ENCODE data around the gene JPH4.
"Not testable (repeated sequence)": the region's sequence is repeated elsewhere in the genome, so short reads cannot be mapped to it uniquely, and the experiment has no call there.

DNA sequence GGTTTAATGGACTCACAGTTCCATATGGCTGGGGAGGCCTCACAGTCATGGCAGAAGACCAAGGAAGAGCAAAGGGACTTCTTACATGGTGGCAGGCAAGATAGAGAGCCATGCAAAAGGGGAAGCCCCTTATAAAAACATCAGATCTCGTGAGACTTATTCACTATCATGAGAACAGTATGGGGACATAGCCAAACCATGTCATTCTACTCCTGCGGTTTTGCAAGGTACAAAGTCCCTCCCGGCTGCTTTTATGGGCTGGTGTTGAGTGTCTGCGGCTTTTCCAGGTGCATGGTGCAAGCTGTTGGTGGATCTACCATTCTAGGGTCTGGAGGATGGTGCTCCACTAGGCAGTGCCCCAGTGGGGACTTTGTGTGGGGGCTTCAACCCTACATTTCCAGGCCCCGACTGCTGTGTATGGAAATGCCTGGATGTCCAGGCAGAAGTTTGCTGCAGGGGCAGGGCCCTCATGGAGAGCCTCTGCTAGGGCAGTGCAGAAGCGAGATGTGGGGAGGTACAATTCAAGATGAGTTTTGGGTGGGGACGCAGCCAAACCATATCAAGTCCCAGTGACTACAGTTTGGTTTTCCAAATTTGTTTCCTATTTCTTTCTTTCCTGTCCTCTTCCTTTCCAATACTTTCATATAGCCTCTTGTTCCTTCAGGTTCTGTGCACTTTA is 31.0 kb upstream of the JPH4 start:
- TF ChIP-seq CTCF (IDR thresholded peaks at IDR 0.05); EZH2 (IDR thresholded peaks at IDR 0.05; ENCODE audit: borderline replicate concordance, insufficient read depth, low read depth, low read length, poor library complexity, severe bottlenecking): not testable (repeated sequence)
